AG04450 (cell line): ENCODE results near the gene XIRP1. TPM values are rescaled to one million over a fixed set of nuclear protein-coding genes. Genes with fewer than 3 reads are reported as not detected.

Experiments used
- CTCF ChIA-PET: fragments of 300-600, 350-600 bp; formaldehyde crosslinking; extraction: SDS; loops from one replicate; lab custom pipeline; 2022; ENCODE audit warnings: antibody characterized with exemption, inconsistent platforms; lab: Charles Lee
- POLR2A ChIA-PET: fragments of 350-600 bp; formaldehyde crosslinking; extraction: SDS; loops from one replicate; lab custom pipeline; 2021; ENCODE audit warnings: antibody characterized with exemption, inconsistent platforms; lab: Yijun Ruan, JAX
- DNase-seq: peaks from one replicate; pipeline ENCODE4 v3.0.0-alpha.2; 2011; ENCODE audit warnings: low read depth, low spot score
- H3K27ac ChIP-seq: one replicate; pipeline ENCODE4 v1.5.1; 2012; ENCODE audit warnings: low read depth, low read length, control low read depth
- H3K27me3 ChIP-seq: one replicate; pipeline ENCODE4 v1.6.0; 2012; ENCODE audit warnings: low read length; ENCODE audit not compliant: control insufficient read depth, insufficient read depth
- H3K4me3 ChIP-seq: 2 replicates; pipeline ENCODE4 v1.5.1; 2011; ENCODE audit warnings: mild to moderate bottlenecking, low read depth, low read length, control low read depth
- H3K9me3 ChIP-seq: 2 replicates; pipeline ENCODE4 v1.5.1; 2012; ENCODE audit warnings: low read length; ENCODE audit not compliant: control insufficient read depth, insufficient read depth
- CTCF ChIP-seq: IDR thresholded peaks from 2 replicates; pipeline ENCODE4 v1.5.1; 2011; ENCODE audit warnings: low read depth, low read length, control low read depth, inconsistent platforms
- polyA plus RNA-seq: library from polyadenylated mRNA; depleted of rRNA; stranded (reverse); fragments of >200 nt; gene quantifications from 2 replicates; pipeline ENCODE4 v1.2.3, GENCODE V29; 2011

The XIRP1 gene
- polyA plus RNA-seq, 1 experiment: not detected

DNA sequence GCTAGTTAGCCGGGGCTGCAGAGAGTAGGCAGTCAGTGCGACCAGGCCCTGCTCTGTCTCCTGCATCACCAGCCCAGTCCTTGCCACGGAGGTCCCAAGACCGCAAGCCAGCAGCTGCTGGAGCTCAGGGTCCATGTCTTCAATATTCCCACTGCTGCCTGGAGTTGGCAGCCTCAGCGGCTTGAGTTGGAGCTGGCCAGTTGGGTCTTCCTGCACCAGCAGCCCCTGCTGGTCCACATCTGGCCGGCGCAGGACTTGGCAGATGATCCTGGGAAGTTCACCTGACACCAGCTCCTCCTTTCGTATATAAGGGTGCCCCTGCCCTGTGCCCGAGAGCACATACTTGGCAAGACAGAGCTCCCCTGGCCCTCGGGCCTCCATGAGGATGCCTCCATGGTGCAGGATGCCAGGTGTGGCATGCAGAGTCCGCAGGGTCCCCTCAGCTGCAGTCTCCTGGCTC, 5.7 kb downstream of the XIRP1 start:
- Histone ChIP-seq H3K27me3 (no peaks in the 10 kb centered on the region), H3K9me3 (no peaks in the 10 kb centered on the region; the same call in 1 of the 2 replicates), H3K4me3 (no peak overlapping the region), H3K27ac (no peak overlapping the region)
- ChIA-PET POLR2A (no interaction called here), CTCF (interaction anchor here (1.2 to 11.7 kb wide), 4 partner anchors 60 to 105 kb away, joined by 4 to 269 read pairs (median 26); no protein-coding TSS in a partner anchor)
- no peak for DNase-seq
- TF ChIP-seq CTCF: no peak

DNA sequence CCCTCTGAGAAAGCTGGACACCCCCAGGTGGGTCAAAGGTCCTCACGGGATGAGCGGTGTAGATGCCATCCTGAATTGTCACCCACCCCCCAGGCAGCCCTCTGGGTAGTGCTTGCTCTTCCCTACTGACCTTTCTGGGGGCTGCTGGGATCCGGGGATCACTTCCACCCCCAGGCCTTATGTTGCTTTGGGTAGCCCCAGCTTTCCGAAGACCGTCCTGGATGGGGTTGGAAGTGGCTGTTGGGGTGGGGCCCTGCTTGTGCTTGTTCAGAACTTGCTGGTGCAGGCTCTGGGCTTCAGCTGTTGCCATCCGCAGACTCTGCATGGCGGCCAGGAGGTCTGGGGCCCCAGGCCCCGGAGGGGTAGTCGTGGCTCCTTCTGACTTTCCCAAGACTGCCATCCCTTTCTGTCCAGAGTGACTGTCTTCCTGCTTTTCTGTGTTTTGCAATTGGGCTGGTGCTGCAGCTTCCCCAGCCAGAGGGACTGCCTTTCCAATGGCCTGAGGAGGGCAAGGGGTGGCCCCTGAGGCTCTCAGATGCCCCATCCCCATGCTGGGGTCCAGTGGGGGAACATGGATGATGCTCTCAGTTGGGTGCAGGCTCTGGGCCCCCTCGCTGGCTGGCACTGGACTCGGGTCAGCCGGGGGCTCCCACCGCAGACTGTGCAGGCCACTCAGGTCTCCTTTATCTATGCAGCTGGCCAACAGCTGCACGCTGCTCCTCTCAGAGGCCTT, 6.3 kb downstream of the XIRP1 start:
- TF ChIP-seq CTCF: no peak
- H3K9me3 ChIP-seq: no peaks in the 10 kb centered on the region; the same call in 1 of the 2 replicates
- H3K27ac ChIP-seq: no peak overlapping the region
- H3K4me3 ChIP-seq: no peak overlapping the region
- CTCF ChIA-PET: interaction anchor here (1.2 to 7.0 kb wide), 3 partner anchors 60 to 105 kb away, joined by 4 to 45 read pairs (median 6); no protein-coding TSS in a partner anchor
- no peak for DNase-seq
- no peaks in the 10 kb centered on the region for H3K27me3 ChIP-seq
- POLR2A ChIA-PET: no interaction called here

- no peak for DNase-seq
- no peak overlapping the region for H3K27ac ChIP-seq
- TF ChIP-seq CTCF: no peak
- H3K9me3 ChIP-seq: no peaks in the 10 kb centered on the region; the same call in 1 of the 2 replicates
- CTCF ChIA-PET: interaction anchor here (1.2 to 2.0 kb wide), 2 partner anchors 103 to 106 kb away, joined by 4 to 6 read pairs; no protein-coding TSS in a partner anchor
- H3K4me3 ChIP-seq: no peak overlapping the region
- no peaks in the 10 kb centered on the region for H3K27me3 ChIP-seq
- POLR2A ChIA-PET: no interaction called here
Measured at GRCh38 chr3:39185326-39185958, 7.0 kb downstream of the XIRP1 start.

- Histone ChIP-seq H3K27ac (no peak overlapping the region), H3K4me3 (no peak overlapping the region), H3K9me3 (no peaks in the 10 kb centered on the region; the same call in 1 of the 2 replicates), H3K27me3 (no peaks in the 10 kb centered on the region)
- DNase-seq: no peak
- no peak for TF ChIP-seq CTCF
- ChIA-PET CTCF (interaction anchor here (0.9 to 2.0 kb wide), 2 partner anchors 103 to 107 kb away, joined by 3 to 6 read pairs; no protein-coding TSS in a partner anchor), POLR2A (no interaction called here)
Measured at GRCh38 chr3:39184968-39185285, 7.5 kb downstream of the XIRP1 start.
